GM23338 (cell line): ENCODE measurements around the gene ITGA8. TPM values are rescaled to one million over a fixed set of nuclear protein-coding genes. Genes with fewer than 3 reads are reported as not detected.

Source experiments
- ATAC-seq: fragments of 200-7000 bp; cut with Tn5 transposase; 3 replicates; pipeline ENCODE4 v1.9.1; 2020
- DNase-seq: peaks from one replicate; pipeline ENCODE4 v3.0.0-alpha.2; 2015; ENCODE audit warnings: low spot score
- H2AFZ ChIP-seq: fragments of 200-600 bp; sonication (generic); 2 replicates; pipeline ENCODE4 v1.8.0; 2016; ENCODE audit warnings: antibody characterized with exemption, mild to moderate bottlenecking, moderate library complexity
- H3F3A ChIP-seq: fragments of 200-600 bp; sonication (generic); replicated peaks from 2 replicates; pipeline ENCODE4 v1.8.0; 2017; ENCODE audit warnings: antibody characterized with exemption, mixed run types, low read depth
- H3K27ac ChIP-seq: fragments of 200-600 bp; sonication (generic); 2 replicates; pipeline ENCODE4 v1.6.1; 2016; ENCODE audit warnings: low read depth
- H3K27me3 ChIP-seq: fragments of 200-600 bp; sonication (generic); 2 replicates; pipeline ENCODE4 v1.8.0; 2016; ENCODE audit warnings: mild to moderate bottlenecking, mixed run types, moderate library complexity; ENCODE audit not compliant: insufficient read depth
- H3K36me3 ChIP-seq: fragments of 200-600 bp; sonication (generic); 2 replicates; pipeline ENCODE4 v1.8.0; 2016; ENCODE audit warnings: mild to moderate bottlenecking; ENCODE audit not compliant: insufficient read depth
- H3K4me1 ChIP-seq: fragments of 200-600 bp; sonication (generic); 2 replicates; pipeline ENCODE4 v1.8.0; 2016; ENCODE audit warnings: mild to moderate bottlenecking, moderate library complexity; ENCODE audit not compliant: insufficient read depth
- H3K4me2 ChIP-seq: fragments of 200-600 bp; sonication (generic); 2 replicates; pipeline ENCODE4 v1.7.1; 2017; ENCODE audit warnings: mixed run types
- H3K4me3 ChIP-seq: fragments of 200-600 bp; sonication (generic); 2 replicates; pipeline ENCODE4 v1.6.1; 2016; ENCODE audit warnings: mixed run types
- H3K79me2 ChIP-seq: fragments of 200-600 bp; sonication (generic); replicated peaks from 2 replicates; pipeline ENCODE4 v1.8.0; 2017; ENCODE audit warnings: mild to moderate bottlenecking; ENCODE audit not compliant: insufficient read depth
- H3K9me2 ChIP-seq: fragments of 200-600 bp; sonication (generic); 2 replicates; pipeline ENCODE4 v1.8.0; 2017; ENCODE audit not compliant: insufficient read depth
- H4K20me1 ChIP-seq: fragments of 200-600 bp; sonication (generic); replicated peaks from 2 replicates; pipeline ENCODE4 v1.8.0; 2017; ENCODE audit warnings: mild to moderate bottlenecking; ENCODE audit not compliant: insufficient read depth
- H3K27ac Mint-ChIP-seq: 2 replicates; pipeline ENCODE4 v1.8.0; 2020; ENCODE audit warnings: inconsistent platforms, mild to moderate bottlenecking, moderate library complexity, mixed read lengths
- H3K27me3 Mint-ChIP-seq: 3 replicates; pipeline ENCODE4 v1.8.0; 2022; ENCODE audit warnings: low read depth, mild to moderate bottlenecking, moderate library complexity, mixed read lengths, inconsistent platforms; ENCODE audit not compliant: insufficient read depth, poor library complexity
- H3K36me3 Mint-ChIP-seq: 3 replicates; pipeline ENCODE4 v1.8.0; 2021; ENCODE audit warnings: low read depth, mild to moderate bottlenecking, inconsistent platforms, moderate library complexity, mixed read lengths
- H3K4me1 Mint-ChIP-seq: 3 replicates; pipeline ENCODE4 v1.8.0; 2020; ENCODE audit warnings: mild to moderate bottlenecking, inconsistent platforms, mixed read lengths
- H3K4me3 Mint-ChIP-seq: 3 replicates; pipeline ENCODE4 v1.8.0; 2021; ENCODE audit warnings: moderate library complexity, mild to moderate bottlenecking, inconsistent platforms, mixed read lengths
- H3K9me3 Mint-ChIP-seq: 3 replicates; pipeline ENCODE4 v1.8.0; 2020; ENCODE audit warnings: moderate library complexity, mild to moderate bottlenecking, inconsistent platforms, mixed read lengths
- CREB1 ChIP-seq: fragments of 250-450 bp; sonication (Bioruptor Pico); IDR thresholded peaks from 2 replicates; pipeline ENCODE4 v1.5.0; 2020; ENCODE audit warnings: low read depth, mild to moderate bottlenecking, moderate library complexity
- CTCF ChIP-seq, 2 experiments: fragments of 200-600 bp in 1 of 2; sonication (generic) in 1 of 2; conservative IDR thresholded peaks; 2 replicates each; pipeline versions ENCODE4 v1.5.1 to v1.6.1; 2016 to 2017; ENCODE audit warnings: antibody characterized with exemption in 2 of 2, low read depth in 2 of 2, mild to moderate bottlenecking in 2 of 2, moderate library complexity in 1 of 2
- EZH2phosphoT487 ChIP-seq: fragments of 200-600 bp; sonication (generic); IDR thresholded peaks from one replicate; pipeline ENCODE4 v1.8.1; 2018; ENCODE audit warnings: antibody characterized with exemption; ENCODE audit not compliant: unreplicated experiment
- JUNB ChIP-seq: IDR thresholded peaks from one replicate; pipeline ENCODE4 v1.6.1; 2016; ENCODE audit warnings: antibody characterized with exemption; ENCODE audit not compliant: unreplicated experiment
- NANOG ChIP-seq: IDR thresholded peaks from 2 replicates; pipeline ENCODE4 v1.6.1; 2016; ENCODE audit warnings: antibody characterized with exemption, borderline replicate concordance
- REST ChIP-seq: IDR thresholded peaks from one replicate; pipeline ENCODE4 v1.6.1; 2018; ENCODE audit warnings: antibody characterized with exemption; ENCODE audit not compliant: unreplicated experiment
- STAT1 ChIP-seq: IDR thresholded peaks from one replicate; pipeline ENCODE4 v1.6.1; 2016; ENCODE audit warnings: antibody characterized with exemption; ENCODE audit not compliant: unreplicated experiment
- ZNF331 ChIP-seq: fragments of 250-450 bp; sonication (Bioruptor Pico); IDR thresholded peaks from 2 replicates; pipeline ENCODE4 v1.5.0; 2020; ENCODE audit warnings: low read depth, mild to moderate bottlenecking, moderate library complexity
- polyA plus RNA-seq: library from polyadenylated mRNA; unstranded; fragments of >200 nt; fragmentation: Nextera tagmentation; extraction: Ambion mirVana; gene quantifications from 2 replicates; pipeline ENCODE4 v1.2.1, GENCODE V29; 2016
- total RNA-seq: library from RNA; depleted of rRNA; stranded (reverse); fragments of >200 nt; shearing (Covaris generic); gene quantifications from 2 replicates; pipeline ENCODE4 v1.2.3, GENCODE V29; 2014

The ITGA8 gene
- total and polyA plus RNA-seq, 2 experiments from 2014 or later = not detected

GRCh38 chr10:15482156-15482555 lies 237.6 kb downstream of the ITGA8 start (continued):
- TF ChIP-seq REST = no peak
- no peak for TF ChIP-seq NANOG
- no peak for TF ChIP-seq ZNF331
- no peak for TF ChIP-seq EZH2phosphoT487
- no peak for TF ChIP-seq JUNB
- TF ChIP-seq CTCF (conservative IDR thresholded peaks at IDR 0.05; ENCODE audit: low read depth in 2 of 2) = no peak
- TF ChIP-seq CREB1 (CRISPR knock-in tag) = no peak

- H3K27me3 Mint-ChIP-seq = peaks cover 51% of the 10 kb centered on the region
- H3K4me1 Mint-ChIP-seq = peaks cover 16% of the 10 kb centered on the region
- no peak overlapping the region for H3K4me3 ChIP-seq
Measured at GRCh38 chr10:15478950-15479349, 240.8 kb downstream of the ITGA8 start.

More at GRCh38 chr10:15478950-15479349, 240.8 kb downstream of the ITGA8 start:
- DNase-seq (no peak), ATAC-seq (no peak)
- Histone ChIP-seq H2AFZ (no peak overlapping the region), H4K20me1 (peaks cover 5% of the 10 kb centered on the region; the same call in 1 of the 2 replicates), H3K4me1 (peaks cover under 1% of the 10 kb centered on the region; the same call in 1 of the 2 replicates), H3F3A (no peaks in the 10 kb centered on the region), H3K9me2 (no peaks in the 10 kb centered on the region), H3K4me2 (no peak overlapping the region), H3K27me3 (peaks cover 77% of the 10 kb centered on the region), H3K79me2 (no peaks in the 10 kb centered on the region), H3K36me3 (no peaks in the 10 kb centered on the region), H3K27ac (no peak overlapping the region)
- TF ChIP-seq JUNB = no peak
- no peak for TF ChIP-seq CTCF (conservative IDR thresholded peaks at IDR 0.05; ENCODE audit: low read depth in 2 of 2)
- no peak for TF ChIP-seq EZH2phosphoT487
- no peak for TF ChIP-seq NANOG
- TF ChIP-seq CREB1 (CRISPR knock-in tag) = no peak
- TF ChIP-seq REST = no peak
- TF ChIP-seq STAT1 = no peak
- Mint-ChIP-seq H3K27ac (no peak overlapping the region), H3K4me3 (no peak overlapping the region), H3K9me3 (no peaks in the 10 kb centered on the region; the same call in 2 of the 3 replicates), H3K36me3 (no peaks in the 10 kb centered on the region)
